Mucosa of descending colon (tissue), 3 donors: Measurements from ENCODE around the gene PRMT2. TPM values are rescaled to one million over a fixed set of nuclear protein-coding genes. Genes with fewer than 3 reads are reported as not detected.
A peak's percentile ranks its signal among the peaks of the same experiment; 100 is the strongest.

Experiments used
- ATAC-seq: fragments of 200-7000 bp; cut with Tn5 transposase; one replicate; pipeline ENCODE4 v1.9.1; 2020; ENCODE audit warnings: mild to moderate bottlenecking, moderate library complexity
- DNase-seq, 3 donors: peaks; one replicate each; pipeline ENCODE4 v3.0.0-alpha.2; 2020
- H3K36me3 ChIP-seq: fragments of 200-600 bp; one replicate; pipeline ENCODE4 v1.8.0; 2021; ENCODE audit warnings: low read depth, mild to moderate bottlenecking
- H3K4me1 ChIP-seq: fragments of 200-600 bp; one replicate; pipeline ENCODE4 v1.8.0; 2021; ENCODE audit warnings: low read depth, mild to moderate bottlenecking
- H3K4me3 ChIP-seq: fragments of 200-600 bp; one replicate; pipeline ENCODE4 v1.8.0; 2021; ENCODE audit warnings: mild to moderate bottlenecking
- H3K9me3 ChIP-seq: fragments of 200-600 bp; one replicate; pipeline ENCODE4 v1.8.0; 2021; ENCODE audit warnings: mild to moderate bottlenecking
- CTCF ChIP-seq: fragments of 200-600 bp; IDR thresholded peaks from one replicate; pipeline ENCODE4 v1.8.0; 2022; ENCODE audit warnings: antibody characterized with exemption, mild to moderate bottlenecking
- intact Hi-C, 2 donors: fragments of 100-400 bp; cut with DNase I in 1 of 2; cut with micrococcal nuclease in 1 of 2; formaldehyde crosslinking; loops; one replicate each; pipeline versions ENCODE4 v1.11.0 to v1.11.1; 2022; cut with DNase I, micrococcal nuclease
- total RNA-seq, 3 donors: library from RNA; stranded (reverse); fragmentation: NEBNext Ultra II Directional in 2 of 3; extraction: Animal tissue kit (Norgen Biotek cat#: 25700) in 2 of 3; gene quantifications; one replicate each; pipeline versions ENCODE4 v1.2.1 to v1.2.4, GENCODE V29; 2021 to 2023
- donor health status: DM: no; HTN: no; CAD: no; lungs with moderate emphysema.
- donor health status: DM: no; HTN: no; CAD: no.
- donor health status: DM: no; HTN: yes; CAD: no.

Gene PRMT2
- total RNA-seq, 3 donors from 2014 or later: 62.7 to 122 (median 71.1) TPM

GRCh38 chr21:46662765-46663500 lies 27.5 kb downstream of the PRMT2 start:
- ATAC-seq: no peak
- H3K36me3 ChIP-seq: no peaks in the 10 kb centered on the region
- no peak for TF ChIP-seq CTCF

GRCh38 chr21:46663754-46664153 lies 28.3 kb downstream of the PRMT2 start:
- Histone ChIP-seq H3K36me3 (no peaks in the 10 kb centered on the region), H3K9me3 (no peaks in the 10 kb centered on the region), H3K4me3 (no peak overlapping the region), H3K4me1 (peaks cover 13% of the 10 kb centered on the region)
- intact Hi-C loops: no loop called here
- ATAC-seq (no peak), DNase-seq (no peak)
- TF ChIP-seq CTCF: no peak

More at GRCh38 chr21:46662765-46663500, 27.5 kb downstream of the PRMT2 start:
- Histone ChIP-seq H3K4me1 (peaks cover 10% of the 10 kb centered on the region), H3K9me3 (no peaks in the 10 kb centered on the region), H3K4me3 (no peak overlapping the region)
- intact Hi-C loops: no loop called here
- no peak for DNase-seq

GRCh38 chr21:46664316-46664995 lies 29.0 kb downstream of the PRMT2 start:
- intact Hi-C loops: no loop called here
- TF ChIP-seq CTCF: no peak
- Histone ChIP-seq H3K4me1 (peaks cover 13% of the 10 kb centered on the region), H3K9me3 (no peaks in the 10 kb centered on the region), H3K36me3 (no peaks in the 10 kb centered on the region), H3K4me3 (no peak overlapping the region)
- no peak for DNase-seq
- no peak for ATAC-seq

- no peaks in the 10 kb centered on the region for H3K36me3 ChIP-seq
- no peak for DNase-seq
- no peak for ATAC-seq
- intact Hi-C loops: no loop called here
- H3K4me3 ChIP-seq: no peak overlapping the region
- no peak for TF ChIP-seq CTCF
- H3K4me1 ChIP-seq: peaks cover 13% of the 10 kb centered on the region
- no peaks in the 10 kb centered on the region for H3K9me3 ChIP-seq
Measured at GRCh38 chr21:46665566-46665965, 30.1 kb downstream of the PRMT2 start.

GRCh38 chr21:46666941-46667740 lies 31.7 kb downstream of the PRMT2 start:
- H3K4me3 ChIP-seq: no peak overlapping the region
- no peak for TF ChIP-seq CTCF
- no peaks in the 10 kb centered on the region for H3K9me3 ChIP-seq
- intact Hi-C loops: no loop called here
- H3K36me3 ChIP-seq: no peaks in the 10 kb centered on the region
- DNase-seq (no peak), ATAC-seq (peak; percentile 64)
- H3K4me1 ChIP-seq: peaks cover 13% of the 10 kb centered on the region
